Stimulated activated CD4-positive, alpha-beta T cell treated with anti-CD3 and anti-CD28 coated beads, Interleukin-2, amount 100 ng/mL, for 4 hours (primary cell): ENCODE measurements around the gene KLRC3.
"Not testable (repeated sequence)": the region's sequence is repeated elsewhere in the genome, so short reads cannot be mapped to it uniquely, and the experiment has no call there.

Experiments used
- DNase-seq: peaks from one replicate; pipeline ENCODE4 v3.0.0-alpha.2; 2020; ENCODE audit warnings: low read depth

Gene KLRC3

DNA sequence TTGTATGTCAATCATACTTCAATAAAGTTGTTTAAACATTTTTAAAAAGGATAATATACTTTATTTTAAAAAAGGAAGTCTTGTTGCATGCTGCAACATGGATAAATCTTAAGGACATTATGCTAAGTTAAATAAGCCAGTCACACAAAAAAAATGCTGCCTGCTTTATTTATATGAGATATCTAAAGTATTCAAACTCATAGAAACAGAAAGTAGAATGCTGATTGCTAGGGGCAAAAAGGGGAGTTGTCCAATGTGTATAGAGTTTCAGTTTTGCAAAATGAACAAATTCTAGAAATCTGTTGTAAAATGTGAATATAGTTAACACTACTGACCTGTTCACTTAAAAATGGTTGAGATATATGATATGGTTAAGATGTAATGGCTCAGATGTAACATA lies 19.6 kb downstream of the KLRC3 start:
- DNase-seq: no peak

DNA sequence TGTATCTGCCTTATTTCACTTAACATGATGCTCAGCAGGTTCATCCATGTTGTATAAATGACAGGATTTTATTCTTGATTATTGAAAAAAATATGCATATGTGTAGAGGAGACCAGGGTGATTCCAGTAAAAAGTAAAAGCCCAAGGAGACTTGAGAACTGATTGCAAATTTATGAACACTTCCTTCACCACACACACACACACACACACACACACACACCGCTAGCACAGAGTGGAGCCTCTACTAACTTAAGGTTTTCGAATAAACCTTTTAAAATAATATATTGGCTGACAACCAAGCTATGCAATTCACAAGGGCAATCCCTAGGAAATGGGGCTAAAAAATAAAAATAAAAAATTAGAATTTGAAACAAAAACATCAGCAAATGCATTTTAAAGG lies 22.2 kb downstream of the KLRC3 start:
- DNase-seq: no peak

DNA sequence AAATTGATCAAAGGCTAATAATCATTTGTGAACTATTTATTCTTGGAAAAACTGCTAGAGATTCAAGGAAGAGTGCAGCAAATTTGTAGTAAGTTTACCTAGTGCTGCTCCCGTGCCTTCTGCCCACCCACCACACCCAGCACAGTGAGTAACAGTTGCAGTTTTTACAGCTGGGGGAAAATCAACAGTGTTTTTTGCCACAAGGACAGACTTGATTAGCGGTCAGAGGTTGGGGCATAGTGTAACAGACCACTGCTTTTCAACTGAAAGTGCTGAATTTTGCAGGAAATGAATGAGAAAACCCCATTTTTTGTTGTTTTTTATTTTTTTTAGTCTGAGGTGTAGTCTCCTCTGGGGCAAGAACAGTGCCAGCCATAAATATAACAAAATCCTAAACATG lies 23.1 kb downstream of the KLRC3 start:
- no peak for DNase-seq

DNA sequence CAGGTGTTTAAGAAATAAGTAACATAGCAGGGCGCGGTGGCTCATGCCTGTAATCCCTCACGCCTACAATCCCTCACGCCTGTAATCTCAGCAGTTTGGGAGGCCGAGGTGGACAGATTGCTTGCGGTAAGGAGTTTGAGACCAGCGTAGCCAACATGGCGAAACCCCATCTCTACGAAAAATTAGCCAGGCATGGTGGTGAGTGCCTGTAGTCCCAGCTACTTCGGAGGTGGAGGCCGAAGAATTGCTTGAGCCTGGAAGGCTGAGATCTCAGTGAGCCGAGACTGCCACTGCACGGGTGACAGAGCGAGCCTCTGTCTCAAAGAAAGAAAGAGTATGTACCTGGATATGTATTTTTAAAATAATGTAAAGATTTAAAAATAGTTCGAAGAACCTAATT lies 24.2 kb downstream of the KLRC3 start:
- not testable (repeated sequence) for DNase-seq

DNA sequence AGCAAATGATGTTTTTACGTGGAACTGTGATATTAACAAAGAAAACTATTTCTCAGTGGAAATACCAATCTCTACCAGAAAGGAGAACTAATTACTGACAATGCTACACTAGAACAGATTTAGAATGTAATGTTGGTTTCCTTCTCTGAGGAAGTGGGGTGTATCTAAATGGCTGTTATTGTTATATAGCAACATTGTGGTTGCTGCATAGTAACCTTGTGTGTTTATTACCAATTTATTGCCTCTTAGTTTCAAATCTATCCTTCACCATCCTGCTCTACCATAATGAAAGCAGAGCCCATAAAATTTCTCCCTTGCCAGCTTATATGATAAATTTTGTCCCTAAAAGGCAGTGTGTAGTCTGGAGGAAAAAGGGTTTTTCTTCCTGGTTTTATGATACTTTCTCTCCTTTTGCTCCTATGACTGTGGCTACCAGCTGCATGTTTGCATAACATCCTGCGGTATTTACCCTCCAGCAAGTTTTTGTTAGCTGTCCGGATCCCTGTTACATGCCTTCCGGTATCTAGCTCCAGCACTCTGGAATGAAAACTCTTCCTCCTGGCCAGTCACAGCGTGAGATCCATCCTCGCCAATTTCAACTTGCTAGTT lies 24.9 kb downstream of the KLRC3 start:
- DNase-seq: no peak

DNA sequence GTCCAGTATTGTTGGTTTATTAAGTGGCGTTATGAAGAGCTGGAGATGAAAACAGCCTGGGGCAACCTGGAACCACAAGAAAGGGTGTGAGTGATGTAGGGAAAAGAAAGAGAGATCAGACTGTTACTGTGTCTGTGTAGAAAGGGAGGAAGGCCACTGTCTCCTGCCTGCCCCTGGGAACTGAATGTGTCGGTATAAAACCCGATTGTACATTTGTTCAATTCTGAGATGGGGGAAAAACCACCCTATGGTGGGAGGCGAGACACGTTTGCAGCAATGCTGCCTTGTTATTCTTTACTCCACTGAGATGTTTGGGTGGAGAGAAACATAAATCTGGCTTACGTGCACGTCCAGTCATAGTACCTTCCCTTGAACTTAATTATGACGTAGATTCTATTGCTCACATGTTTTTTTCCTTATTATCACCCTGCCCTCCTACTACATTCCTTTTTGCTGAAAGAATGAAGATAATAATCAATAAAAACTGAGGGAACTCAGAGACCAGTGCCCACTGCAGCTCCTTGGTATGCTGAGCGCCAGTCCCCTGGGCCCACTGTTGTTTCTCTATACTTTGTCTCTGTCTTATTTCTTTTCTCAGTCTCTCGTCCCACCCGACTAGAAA lies 25.8 kb downstream of the KLRC3 start:
- DNase-seq: not testable (repeated sequence)

DNA sequence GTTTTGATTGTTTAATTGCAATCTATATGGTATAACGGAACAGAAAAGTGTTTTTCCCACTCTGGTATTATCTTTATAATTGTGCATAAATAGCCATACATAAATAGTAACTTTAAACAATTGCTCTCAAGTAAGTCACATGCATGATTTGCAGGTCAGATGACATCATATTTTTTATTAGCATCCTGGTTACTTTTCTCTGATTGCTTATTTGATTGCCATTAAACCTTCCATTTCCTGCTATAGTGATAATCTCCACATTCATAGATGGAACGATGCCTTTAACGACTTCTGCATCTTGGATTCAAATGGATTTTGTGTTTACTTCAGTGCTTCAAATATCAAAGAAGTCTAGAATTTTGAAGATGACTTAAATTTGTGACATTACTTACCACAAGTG lies 27.1 kb downstream of the KLRC3 start:
- DNase-seq: no peak

DNA sequence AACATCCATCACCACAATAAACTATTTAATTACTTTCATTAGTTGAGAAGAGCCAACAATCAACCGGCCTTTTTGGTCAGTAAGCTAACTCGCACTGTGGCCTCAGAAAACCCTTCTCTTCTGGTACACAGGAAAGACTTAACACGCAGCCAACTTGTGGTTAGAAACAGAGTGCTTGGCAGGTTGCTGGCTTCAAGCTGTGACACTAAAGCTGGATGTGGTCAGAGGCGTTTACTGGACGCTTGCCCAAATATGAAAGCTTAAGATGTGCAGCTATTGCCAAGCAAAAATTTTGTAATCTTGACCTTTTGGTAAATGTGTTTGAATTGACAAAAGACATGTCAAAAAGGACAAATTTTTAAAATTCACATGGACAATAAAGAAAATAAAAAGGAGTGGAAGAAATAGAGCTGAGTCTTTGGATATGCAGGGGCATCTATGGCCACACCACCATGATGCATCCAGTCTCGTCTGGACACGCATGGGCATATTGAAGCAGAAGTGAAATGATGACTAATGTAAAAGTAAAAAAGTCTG lies 27.9 kb downstream of the KLRC3 start:
- DNase-seq: no peak

DNA sequence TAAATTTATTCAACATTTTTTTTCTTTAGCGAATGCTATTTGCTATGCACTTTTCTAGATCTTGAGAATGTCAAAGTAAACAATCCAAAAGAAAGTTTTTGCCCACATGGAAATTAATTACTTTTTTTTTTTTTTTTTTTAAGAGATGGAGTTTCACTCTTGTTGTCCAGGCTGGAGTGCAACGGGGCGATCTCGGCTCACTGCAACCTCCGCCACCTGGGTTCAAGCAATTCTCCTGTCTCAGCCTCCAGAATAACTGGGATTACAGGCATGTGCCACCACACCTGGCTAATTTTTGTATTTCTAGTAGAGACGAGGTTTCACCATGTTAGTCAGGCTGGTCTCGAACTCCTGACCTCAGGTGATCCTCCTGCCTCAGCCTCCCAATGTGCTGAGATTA lies 29.4 kb downstream of the KLRC3 start:
- DNase-seq: not testable (repeated sequence)

DNA sequence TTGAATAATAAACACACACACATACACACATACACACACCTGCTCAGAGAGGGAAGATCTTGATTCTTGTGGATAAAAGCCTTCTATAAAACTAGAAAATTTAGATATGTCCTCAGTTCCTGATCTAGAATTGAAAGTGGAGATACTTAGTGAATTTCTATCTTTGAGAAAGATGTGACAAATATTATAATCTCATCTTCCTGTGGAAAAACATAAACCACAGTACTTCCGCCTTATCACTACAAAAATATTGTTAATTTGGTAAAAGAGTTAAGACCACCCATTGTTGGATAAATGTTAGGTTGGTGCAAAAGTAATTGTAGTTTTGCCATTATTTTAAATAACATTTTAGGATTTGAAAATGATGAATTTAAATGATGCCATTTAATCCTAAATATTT lies 30.5 kb downstream of the KLRC3 start, which contains the start of gene KLRK1:
Gene KLRK1, minus strand, starts transcription at position 138 of the 400 bp plus-strand sequence. CDS start 1,231 bp downstream, outside the sequence.
- DNase-seq: no peak

DNA sequence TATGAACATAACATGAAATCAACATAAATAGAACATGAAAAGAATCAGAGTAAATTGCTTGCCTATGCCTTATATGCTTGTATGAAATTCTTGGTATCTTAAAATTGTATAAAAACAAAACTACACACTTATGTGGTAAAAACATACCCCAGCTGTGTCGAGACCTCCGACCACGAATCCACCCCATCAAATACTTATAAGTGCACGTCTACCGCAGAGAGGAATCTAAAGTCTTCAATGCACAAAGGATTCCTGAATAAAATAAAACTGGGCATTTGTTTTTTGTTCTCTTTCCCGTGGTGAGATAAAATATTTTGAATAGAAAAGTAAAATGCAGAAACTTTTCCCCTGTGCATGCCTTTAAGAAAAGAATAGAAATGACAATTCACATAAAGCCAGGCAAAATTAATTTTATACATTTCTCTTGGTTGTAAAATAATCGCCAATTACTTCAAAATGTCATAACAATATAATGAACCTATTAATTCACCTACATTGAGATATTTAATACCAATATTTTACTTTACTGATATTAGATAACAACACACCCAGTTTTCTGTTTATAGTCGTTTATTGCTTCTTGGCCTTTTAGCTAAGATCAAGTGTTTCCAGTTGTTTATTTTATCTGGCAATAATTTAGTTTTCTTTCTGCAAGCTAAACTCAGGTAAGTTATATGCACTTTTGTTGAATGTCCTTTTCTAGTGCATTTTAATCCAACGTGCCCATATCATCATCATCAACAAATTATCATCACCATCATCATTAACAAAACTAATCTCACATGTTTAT lies 31.6 kb downstream of the KLRC3 start:
- no peak for DNase-seq

DNA sequence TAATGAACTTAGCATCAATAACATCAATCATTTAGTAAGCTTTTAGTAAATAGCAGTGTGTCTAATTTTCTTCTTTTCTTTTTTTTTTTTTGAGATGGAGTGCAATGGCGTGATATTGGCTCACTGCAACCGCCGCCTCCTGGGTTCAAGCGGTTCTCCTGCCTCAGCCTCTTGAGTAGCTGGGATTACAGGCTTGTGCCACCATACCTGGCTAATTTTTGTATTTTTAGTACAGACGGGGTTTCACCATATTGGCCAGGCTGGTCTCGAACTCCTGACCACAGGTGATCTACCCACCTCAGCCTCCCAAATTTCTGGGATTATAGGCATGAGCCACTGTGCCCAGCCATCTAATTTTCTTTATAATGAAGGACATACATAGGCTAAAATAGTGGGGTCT lies 32.9 kb downstream of the KLRC3 start:
- DNase-seq: not testable (repeated sequence)

DNA sequence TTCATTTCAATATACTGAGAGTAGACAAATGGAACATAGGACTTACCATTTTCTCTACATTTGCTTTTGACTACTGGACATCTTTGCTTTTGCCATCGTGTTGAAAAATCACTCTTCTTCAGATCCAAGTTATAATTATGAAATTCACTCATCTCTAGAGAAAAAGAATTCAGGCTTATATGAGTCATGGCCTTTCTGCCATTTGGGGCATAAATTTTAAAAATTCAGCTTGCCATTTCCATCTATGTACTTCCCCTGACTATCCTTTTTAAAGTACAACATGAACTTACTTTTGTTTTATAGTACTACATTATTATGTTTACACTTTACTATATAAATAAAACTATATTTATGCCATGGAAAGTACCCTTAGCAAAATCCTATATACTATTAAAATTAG lies 33.5 kb downstream of the KLRC3 start:
- no peak for DNase-seq

DNA sequence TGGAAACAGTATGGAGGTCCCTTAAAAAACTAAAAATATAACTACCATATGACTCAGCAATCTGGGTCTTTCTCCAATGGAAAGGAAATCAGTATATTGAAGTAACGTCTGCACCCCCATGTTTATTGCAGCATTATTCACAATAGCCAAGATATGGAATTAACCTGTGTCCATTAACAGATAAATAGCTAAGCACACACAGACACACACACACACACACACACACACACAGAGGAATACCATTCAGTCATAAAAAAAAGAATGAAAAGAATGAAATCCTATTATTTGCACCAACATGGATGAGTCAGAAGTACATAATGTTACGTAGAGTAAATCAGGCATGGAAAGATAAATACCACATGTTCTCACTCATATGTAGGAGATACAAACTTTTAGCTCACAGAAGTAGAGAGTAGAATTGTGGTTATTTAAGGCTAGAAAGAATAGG lies 35.2 kb downstream of the KLRC3 start:
- no peak for DNase-seq

DNA sequence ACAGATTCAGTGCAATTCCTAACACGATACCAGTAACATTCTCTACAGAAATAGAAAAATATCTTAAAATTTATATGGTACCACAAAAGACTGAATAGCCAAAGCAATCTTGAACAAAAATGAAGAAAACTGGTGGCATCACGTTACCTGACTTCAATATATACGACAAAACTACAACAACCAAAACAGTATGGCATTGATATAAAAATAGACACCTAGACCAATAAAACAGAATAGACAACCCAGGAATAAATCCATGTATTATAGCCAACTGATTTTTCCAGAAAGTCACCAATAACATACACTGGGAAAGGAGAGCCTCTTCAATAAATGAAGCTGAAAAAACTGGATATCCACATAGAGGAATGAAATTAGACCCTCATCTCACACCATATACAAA lies 36.2 kb downstream of the KLRC3 start:
- no peak for DNase-seq

DNA sequence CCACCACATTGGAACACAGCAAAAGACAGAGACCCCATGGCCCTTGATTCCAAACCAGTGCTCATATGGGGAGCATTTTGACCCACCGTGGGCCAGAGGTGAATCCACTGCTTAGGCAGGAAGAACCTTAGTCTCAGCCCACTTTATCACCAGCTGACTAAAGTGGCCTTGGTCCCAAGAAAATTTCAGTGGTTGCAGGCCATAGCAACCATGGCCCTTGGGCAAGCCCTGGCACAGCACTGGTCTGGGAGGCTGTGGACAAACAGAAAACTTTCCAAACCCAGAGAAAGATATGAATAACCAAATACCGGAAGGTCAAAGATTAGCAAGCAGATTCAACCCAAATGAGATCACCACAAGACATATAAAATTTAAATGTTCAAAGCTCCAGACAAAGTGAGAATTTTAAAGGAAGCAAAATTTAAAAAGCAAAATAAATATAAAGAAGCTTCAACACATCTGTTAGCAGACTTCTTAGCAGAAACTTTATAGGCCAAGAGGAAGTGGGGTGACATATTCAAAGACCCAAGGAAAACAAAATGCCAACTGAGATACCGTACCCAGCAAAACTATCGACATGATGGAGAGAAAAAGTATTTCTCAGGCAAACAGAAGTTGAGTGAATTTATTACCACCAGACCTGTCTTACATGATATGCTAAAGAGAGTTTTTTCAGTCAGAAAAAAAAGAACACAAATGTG lies 38.3 kb downstream of the KLRC3 start:
- no peak for DNase-seq

DNA sequence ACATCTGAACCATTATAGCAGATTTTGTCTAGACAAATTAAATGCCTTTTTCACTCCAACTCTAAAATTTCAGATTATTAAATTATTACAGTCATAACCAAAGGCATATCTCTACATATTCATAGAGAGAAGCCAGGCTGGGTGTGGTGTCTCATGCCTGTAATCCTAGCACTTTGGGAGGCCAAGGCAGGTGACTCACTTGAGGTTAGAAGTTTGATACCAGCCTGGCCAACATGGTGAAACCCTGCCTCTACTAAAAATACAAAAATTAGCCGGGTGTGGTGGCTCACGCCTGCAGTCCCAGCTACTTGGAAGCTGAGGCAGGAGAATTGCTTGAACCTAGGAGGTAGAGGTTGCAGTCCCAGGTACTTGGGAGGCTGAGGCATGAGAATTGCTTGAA lies 41.7 kb downstream of the KLRC3 start:
- DNase-seq: not testable (repeated sequence)

DNA sequence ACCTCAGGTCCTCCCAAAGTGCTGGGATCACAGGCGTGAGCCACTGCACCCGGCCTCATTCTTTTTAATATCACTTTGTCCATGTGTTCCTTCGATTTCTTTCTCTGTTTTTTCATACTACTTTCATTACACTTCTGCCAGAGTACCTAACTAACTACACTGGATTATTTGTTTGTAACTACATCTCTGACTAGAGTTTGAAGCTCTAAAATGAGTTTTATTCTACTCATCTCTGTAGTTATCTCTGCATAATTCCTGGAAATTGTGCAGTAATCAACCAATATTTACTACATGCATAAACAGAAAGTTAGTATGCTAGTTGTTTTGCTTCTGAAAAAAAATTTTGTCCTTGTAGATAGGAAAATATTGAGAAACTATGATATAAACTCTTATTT lies 45.8 kb downstream of the KLRC3 start:
- DNase-seq: no peak

DNA sequence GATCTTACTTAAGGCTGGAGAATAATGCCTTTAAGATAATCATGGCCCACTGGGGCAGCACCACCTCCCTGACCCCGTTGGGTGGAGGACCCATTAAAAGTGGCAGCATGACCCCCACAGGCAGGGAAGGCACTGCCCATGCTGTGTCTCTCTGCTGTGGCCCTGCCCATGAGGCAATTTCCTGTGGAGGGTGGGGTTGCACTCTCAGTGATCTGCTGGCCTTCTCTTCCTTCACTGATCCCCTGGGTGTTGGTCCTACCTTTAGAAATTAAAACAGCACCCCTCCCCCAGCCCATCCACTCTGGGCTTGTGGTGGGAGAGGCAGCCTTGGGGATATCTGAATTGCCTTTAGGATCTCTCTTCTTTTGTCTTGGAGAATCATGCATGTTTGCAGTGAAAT lies 47.8 kb downstream of the KLRC3 start:
- DNase-seq: no peak

DNA sequence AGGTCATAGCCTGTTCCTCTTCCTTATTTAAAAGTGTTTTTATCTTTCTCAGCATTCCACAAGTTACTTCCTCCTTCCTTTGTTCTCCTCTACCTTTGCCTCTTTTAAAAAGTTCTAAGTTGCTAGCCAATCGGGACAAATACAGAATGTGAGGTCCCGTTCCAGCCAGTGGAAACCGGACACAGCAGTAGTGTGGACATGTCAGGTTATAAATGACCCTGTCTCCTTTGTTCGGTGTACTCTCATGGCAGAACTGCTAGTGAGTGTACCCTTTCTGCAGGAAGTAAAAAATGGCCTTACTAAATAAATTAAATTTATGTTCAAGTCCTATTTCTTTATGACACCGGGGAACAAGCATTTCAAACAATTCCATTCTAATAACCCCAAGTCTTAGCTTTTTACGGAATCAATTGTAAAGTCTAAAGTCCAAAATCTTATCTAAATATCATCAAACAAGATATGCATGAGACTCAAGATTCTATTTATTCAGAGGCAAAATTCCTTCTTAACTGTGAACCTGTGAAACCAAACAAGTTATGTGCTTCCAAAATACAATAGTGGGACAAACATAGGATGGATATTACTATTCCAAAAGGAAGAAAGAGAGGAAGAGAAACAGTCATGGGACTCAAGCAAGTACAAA lies 48.4 kb downstream of the KLRC3 start:
- DNase-seq: not testable (repeated sequence)

DNA sequence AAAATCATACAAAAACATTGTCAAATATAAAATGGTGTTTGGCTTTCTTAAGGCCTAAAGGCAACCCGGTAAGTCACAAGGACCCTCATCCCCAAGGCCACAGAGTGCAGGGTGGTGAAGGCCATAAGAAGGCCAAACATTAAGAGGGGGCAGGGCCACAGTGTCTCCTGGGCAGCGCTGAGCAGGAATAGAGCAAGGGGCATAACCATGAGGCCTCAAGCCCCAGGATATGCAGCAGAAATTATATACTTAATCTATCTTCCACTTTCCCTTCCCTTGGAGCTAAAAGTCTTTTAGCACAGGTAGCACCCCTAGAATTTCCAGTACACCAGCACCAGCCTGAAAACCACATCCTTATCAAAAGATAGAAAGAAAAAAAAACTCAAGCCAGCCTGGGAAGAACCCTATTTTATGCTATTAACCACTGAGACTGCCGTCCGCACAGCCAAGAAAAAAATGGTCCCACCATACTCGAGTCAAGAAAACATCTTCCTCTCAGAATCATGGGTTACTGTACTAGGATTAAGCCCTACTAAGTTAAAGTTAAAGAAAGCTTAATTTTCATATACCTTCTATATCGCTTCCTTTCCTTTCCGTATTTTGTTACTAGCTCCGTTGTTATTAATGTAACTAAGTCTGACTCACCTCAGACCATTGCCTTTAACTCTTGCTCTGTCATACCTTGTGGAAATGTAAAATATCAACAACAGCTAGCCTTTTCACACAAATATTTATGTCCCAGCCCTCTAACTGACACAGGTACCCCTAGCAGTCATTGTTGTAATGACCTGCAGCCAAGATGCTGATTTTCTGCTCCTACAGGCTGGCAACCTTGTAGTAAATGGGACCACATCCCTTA lies 50.6 kb downstream of the KLRC3 start:
- no peak for DNase-seq
